B cell (primary cell): Measurements from ENCODE around the gene SATB2. TPM values are rescaled to one million over a fixed set of nuclear protein-coding genes. Genes with fewer than 3 reads are reported as not detected.

Source experiments
- ATAC-seq: fragments of 200-7000 bp; cut with Tn5 transposase; one replicate; pipeline ENCODE4 v1.10.0; 2021; ENCODE audit warnings: low read depth, mild to moderate bottlenecking, moderate number of reproducible peaks, moderate library complexity
- CTCF ChIA-PET: fragments of 350-600 bp; sonication (Branson Sonifier 250); formaldehyde crosslinking; loops from one replicate; lab custom pipeline; 2021; ENCODE audit warnings: antibody characterized with exemption, inconsistent platforms; lab: Charles Lee
- POLR2A ChIA-PET: fragments of 350-600 bp; sonication (Branson Sonifier 250); formaldehyde crosslinking; loops from one replicate; lab custom pipeline; 2021; ENCODE audit warnings: antibody characterized with exemption; lab: Charles Lee
- DNase-seq: peaks from one replicate; pipeline ENCODE4 v3.0.0; 2013
- H2AFZ ChIP-seq: 2 replicates; pipeline ENCODE4 v1.6.1; 2012; ENCODE audit warnings: mild to moderate bottlenecking, low read depth, low read length; ENCODE audit not compliant: insufficient read depth, poor library complexity, severe bottlenecking
- H3K27ac ChIP-seq, 2 donors: 1 replicate in 1 of 2; 2 replicates in 1 of 2; pipeline ENCODE4 v1.5.1; 2012 to 2013; ENCODE audit warnings: low read length in 2 of 2, mild to moderate bottlenecking in 2 of 2, moderate library complexity in 1 of 2
- H3K27me3 ChIP-seq, 4 experiments: fragments of 200-600 bp in 1 of 4; sonication (generic) in 1 of 4; replicated peaks in 1 of 4; 1 replicate in 2 of 4; 2 replicates in 2 of 4; pipeline versions ENCODE4 v1.6.1 to v1.7.0; 2013 to 2016; ENCODE audit warnings: low read length in 3 of 4, mild to moderate bottlenecking in 2 of 4, mixed read lengths in 1 of 4, moderate library complexity in 1 of 4; ENCODE audit not compliant: insufficient read depth in 4 of 4, control insufficient read depth in 3 of 4; ENCODE audit errors: control extremely low read depth in 1 of 4
- H3K36me3 ChIP-seq, 2 experiments: replicated peaks in 1 of 2; 1 replicate in 1 of 2; 2 replicates in 1 of 2; pipeline versions ENCODE4 v1.6.1 to v1.7.1; 2013; ENCODE audit warnings: low read length in 1 of 2; ENCODE audit not compliant: insufficient read depth in 2 of 2, control insufficient read depth in 1 of 2; ENCODE audit errors: control extremely low read depth in 1 of 2, extremely low read depth in 1 of 2
- H3K4me1 ChIP-seq, 2 donors: fragments of 200-600 bp in 1 of 2; sonication (generic) in 1 of 2; 1 replicate in 1 of 2; 2 replicates in 1 of 2; pipeline versions ENCODE4 v1.5.1 to v1.6.1; 2013 to 2017; ENCODE audit warnings: low read length in 2 of 2; ENCODE audit not compliant: control insufficient read depth in 2 of 2, insufficient read depth in 2 of 2
- H3K4me2 ChIP-seq: replicated peaks from 2 replicates; pipeline ENCODE3; 2012; ENCODE audit warnings: mild to moderate bottlenecking, low read depth, low read length; ENCODE audit not compliant: poor library complexity, severe bottlenecking
- H3K4me3 ChIP-seq, 5 experiments: fragments of 200-600 bp in 1 of 5; sonication (generic) in 1 of 5; 1 replicate in 3 of 5; 2 replicates in 2 of 5; pipeline versions ENCODE4 v1.5.1 to v1.7.0; 2011 to 2016; ENCODE audit warnings: low read length in 4 of 5, mild to moderate bottlenecking in 4 of 5, low read depth in 2 of 5, control low read depth in 1 of 5, moderate library complexity in 1 of 5; ENCODE audit not compliant: insufficient read depth in 1 of 5; ENCODE audit errors: control extremely low read depth in 1 of 5, extremely low read depth in 1 of 5
- H3K79me2 ChIP-seq: fragments of 200-600 bp; sonication (generic); one replicate; pipeline ENCODE4 v1.6.0; 2016; ENCODE audit warnings: low read length; ENCODE audit not compliant: control insufficient read depth, insufficient read depth
- H3K9ac ChIP-seq: fragments of 200-600 bp; sonication (generic); 2 replicates; pipeline ENCODE4 v1.6.1; 2017; ENCODE audit warnings: mild to moderate bottlenecking, low read length, moderate library complexity
- H3K9me3 ChIP-seq, 3 donors: one replicate each; pipeline versions ENCODE4 v1.6.1 to v1.7.1; 2013; ENCODE audit warnings: low read length in 2 of 3; ENCODE audit not compliant: control insufficient read depth in 2 of 3, insufficient read depth in 1 of 3; ENCODE audit errors: control extremely low read depth in 1 of 3
- H4K20me1 ChIP-seq: 2 replicates; pipeline ENCODE4 v1.6.0; 2012; ENCODE audit warnings: mild to moderate bottlenecking, low read length; ENCODE audit not compliant: insufficient read depth, control insufficient read depth, poor library complexity, severe bottlenecking
- H3K27ac Mint-ChIP-seq: one replicate; pipeline ENCODE4 v1.8.0; 2021; ENCODE audit warnings: mixed read lengths
- H3K27me3 Mint-ChIP-seq: one replicate; pipeline ENCODE4 v1.8.0; 2021; ENCODE audit warnings: mixed read lengths
- H3K4me1 Mint-ChIP-seq: one replicate; pipeline ENCODE4 v1.8.0; 2021; ENCODE audit warnings: mixed read lengths
- H3K4me3 Mint-ChIP-seq: one replicate; pipeline ENCODE4 v1.8.0; 2021; ENCODE audit warnings: mixed read lengths
- H3K9me3 Mint-ChIP-seq: one replicate; pipeline ENCODE4 v1.8.0; 2022; ENCODE audit warnings: mixed read lengths; ENCODE audit not compliant: insufficient read depth
- EZH2 ChIP-seq: IDR thresholded peaks from 2 replicates; pipeline ENCODE4 v1.6.1; 2012; ENCODE audit warnings: borderline replicate concordance, low read depth, mild to moderate bottlenecking, moderate library complexity, low read length; ENCODE audit not compliant: insufficient read depth, poor library complexity, severe bottlenecking
- WGBS: methylation state at CpG from one replicate; pipeline ENCODE4 v1.1.5; 2013; ENCODE audit warnings: missing lambda C conversion rate; ENCODE audit not compliant: insufficient coverage; 5-methylcytosine and 5-hydroxymethylcytosine counted together
- intact Hi-C: fragments of 100-400 bp; cut with micrococcal nuclease; formaldehyde crosslinking; loops from one replicate; pipeline ENCODE4 v1.10.0; 2022
- polyA plus RNA-seq: library from polyadenylated mRNA; depleted of rRNA; stranded (reverse); fragments of >200 nt; gene quantifications from 2 replicates; pipeline ENCODE4 v1.2.3, GENCODE V29; 2012
- total RNA-seq, 2 donors: library from RNA; stranded (reverse); fragments of 120-200 nt in 1 of 2; gene quantifications; 1 replicate in 1 of 2; 2 replicates in 1 of 2; pipeline versions ENCODE4 v1.2.3 to v1.2.4, GENCODE V29; 2013 to 2022
- TF ChIP-seq, protein P1 (sequence below): fragments of 200-600 bp; IDR thresholded peaks from one replicate; pipeline ENCODE4 v1.8.0; 2022; ENCODE audit warnings: antibody characterized with exemption, mild to moderate bottlenecking

Gene SATB2
- total and polyA plus RNA-seq, 2 donors (not counting 1 experiment from before 2014, with no cell fraction given), result 0.13 to 0.49 TPM

DNA sequence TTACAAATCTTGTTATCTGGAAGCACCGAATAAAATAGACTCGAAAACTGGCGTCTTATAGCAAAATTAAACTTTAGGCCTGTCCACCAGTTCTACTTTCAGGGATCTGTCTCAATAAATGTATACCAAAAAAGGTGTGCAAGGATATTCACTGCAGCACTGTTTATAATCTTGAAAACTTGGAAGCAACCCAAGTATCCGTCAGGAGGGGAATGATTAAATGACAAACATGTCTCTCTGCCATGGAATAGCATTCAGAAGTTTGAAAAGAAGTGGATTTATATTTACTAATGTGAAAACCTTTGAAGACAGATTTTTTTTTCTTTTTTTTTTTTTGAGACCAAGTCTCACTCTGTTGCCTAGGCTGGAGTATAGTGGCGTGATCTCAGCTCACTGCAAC lies 32.3 kb upstream of the SATB2 start:
- H4K20me1 ChIP-seq, result no peaks in the 10 kb centered on the region
- CTCF ChIA-PET, result no interaction called here
- Mint-ChIP-seq H3K4me3 (no peak overlapping the region), H3K4me1 (no peaks in the 10 kb centered on the region), H3K9me3 (no peaks in the 10 kb centered on the region), H3K27ac (no peak overlapping the region), H3K27me3 (peaks cover 16% of the 10 kb centered on the region)
- H3K27me3 ChIP-seq, result peaks cover 0 to 2% (median 0%) of the 10 kb centered on the region in 4 experiments
- no peaks in the 10 kb centered on the region for H3K9me3 ChIP-seq
- intact Hi-C loops, result no loop called here
- H3K27ac ChIP-seq, result no peak overlapping the region
- ATAC-seq (no peak), DNase-seq (no peak)
- POLR2A ChIA-PET, result no interaction called here
- H3K9ac ChIP-seq, result no peak overlapping the region
- H3K4me3 ChIP-seq, result no peak overlapping the region
- 88% methylated on average over 1 of the region's 5 CpGs for WGBS
- no peak overlapping the region for H3K4me2 ChIP-seq
- no peak for TF ChIP-seq EZH2
- TF ChIP-seq, protein P1, sequence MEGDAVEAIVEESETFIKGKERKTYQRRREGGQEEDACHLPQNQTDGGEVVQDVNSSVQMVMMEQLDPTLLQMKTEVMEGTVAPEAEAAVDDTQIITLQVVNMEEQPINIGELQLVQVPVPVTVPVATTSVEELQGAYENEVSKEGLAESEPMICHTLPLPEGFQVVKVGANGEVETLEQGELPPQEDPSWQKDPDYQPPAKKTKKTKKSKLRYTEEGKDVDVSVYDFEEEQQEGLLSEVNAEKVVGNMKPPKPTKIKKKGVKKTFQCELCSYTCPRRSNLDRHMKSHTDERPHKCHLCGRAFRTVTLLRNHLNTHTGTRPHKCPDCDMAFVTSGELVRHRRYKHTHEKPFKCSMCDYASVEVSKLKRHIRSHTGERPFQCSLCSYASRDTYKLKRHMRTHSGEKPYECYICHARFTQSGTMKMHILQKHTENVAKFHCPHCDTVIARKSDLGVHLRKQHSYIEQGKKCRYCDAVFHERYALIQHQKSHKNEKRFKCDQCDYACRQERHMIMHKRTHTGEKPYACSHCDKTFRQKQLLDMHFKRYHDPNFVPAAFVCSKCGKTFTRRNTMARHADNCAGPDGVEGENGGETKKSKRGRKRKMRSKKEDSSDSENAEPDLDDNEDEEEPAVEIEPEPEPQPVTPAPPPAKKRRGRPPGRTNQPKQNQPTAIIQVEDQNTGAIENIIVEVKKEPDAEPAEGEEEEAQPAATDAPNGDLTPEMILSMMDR, result no peak
- no peaks in the 10 kb centered on the region for H3K79me2 ChIP-seq
- H3K36me3 ChIP-seq, result no peaks in the 10 kb centered on the region
- no peak overlapping the region for H2AFZ ChIP-seq
- H3K4me1 ChIP-seq, result no peaks in the 10 kb centered on the region

DNA sequence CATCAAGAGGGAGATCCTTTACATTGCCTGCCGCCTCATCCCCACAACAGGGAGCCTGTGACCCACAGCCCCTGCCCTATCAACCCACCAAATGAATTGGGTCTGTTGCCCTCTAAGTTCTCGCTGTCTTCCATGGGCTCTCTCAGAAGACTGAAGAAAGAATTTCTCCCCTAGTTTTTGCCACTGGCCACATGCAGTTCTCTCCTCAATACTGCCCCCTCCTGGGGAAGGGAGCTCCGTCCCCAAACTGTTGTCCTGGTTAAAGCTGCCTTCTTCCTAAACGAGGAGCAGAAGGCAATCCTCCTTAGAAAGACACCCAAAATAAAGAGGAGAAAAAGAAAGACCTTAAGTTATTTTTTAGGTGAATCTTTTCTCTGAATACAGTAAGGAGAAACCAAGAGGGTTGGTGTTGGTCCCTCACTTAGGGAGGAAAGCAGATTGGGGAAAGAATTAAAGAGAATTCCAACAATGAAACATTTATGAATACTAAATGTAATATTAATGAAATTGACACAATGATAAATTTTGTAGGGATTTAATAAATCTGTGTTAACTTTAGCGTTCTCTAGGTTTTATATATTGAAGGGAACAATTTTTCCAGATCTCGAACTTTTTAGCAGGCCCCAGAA lies 31.1 kb upstream of the SATB2 start:
- no peak overlapping the region for H3K9ac ChIP-seq
- no peak overlapping the region for H3K4me3 ChIP-seq
- TF ChIP-seq EZH2, result no peak
- TF ChIP-seq, protein P1, result peak; percentile 71
- intact Hi-C loops, result loop anchor here (2.0 kb wide), 1 partner anchor 1174 kb away; no protein-coding TSS in a partner anchor
- H3K4me2 ChIP-seq, result no peak overlapping the region
- H3K4me1 ChIP-seq, result no peaks in the 10 kb centered on the region
- no peak overlapping the region for H2AFZ ChIP-seq
- 58% methylated on average over 2 of the region's 6 CpGs for WGBS
- ATAC-seq, result no peak
- no peak overlapping the region for H3K27ac ChIP-seq
- peaks cover 16% of the 10 kb centered on the region for H3K27me3 Mint-ChIP-seq
- H3K27me3 ChIP-seq, result peaks cover 0 to 2% (median 0%) of the 10 kb centered on the region in 4 experiments
- H3K9me3 Mint-ChIP-seq, result no peaks in the 10 kb centered on the region
- no peaks in the 10 kb centered on the region for H3K79me2 ChIP-seq
- no peak overlapping the region for H3K27ac Mint-ChIP-seq
- no peaks in the 10 kb centered on the region for H3K9me3 ChIP-seq
- no peaks in the 10 kb centered on the region for H3K4me1 Mint-ChIP-seq
- POLR2A ChIA-PET, result no interaction called here
- H4K20me1 ChIP-seq, result no peaks in the 10 kb centered on the region
- no peak overlapping the region for H3K4me3 Mint-ChIP-seq
- H3K36me3 ChIP-seq, result no peaks in the 10 kb centered on the region
- peak; percentile 40 for DNase-seq
- CTCF ChIA-PET, result interaction anchor here (0.7 to 2.4 kb wide), 10 partner anchors 8 to 1192 kb away, joined by 3 to 15 read pairs (median 6); no protein-coding TSS in a partner anchor
